Keratinocyte (primary cell): ENCODE measurements around the gene FGF12.

Experiments
- CTCF ChIP-seq, 3 experiments: IDR thresholded peaks in 1 of 3; conservative IDR thresholded peaks in 1 of 3; optimal IDR thresholded peaks in 1 of 3; 2 replicates in 2 of 3; 3 replicates in 1 of 3; pipeline versions ENCODE3 to v1.5.1; 2011; ENCODE audit warnings: low read length in 3 of 3, mild to moderate bottlenecking in 3 of 3, moderate library complexity in 2 of 3, control low read depth in 1 of 3, inconsistent platforms in 1 of 3; ENCODE audit not compliant: insufficient read depth in 2 of 3; ENCODE audit errors: extremely low read depth in 1 of 3
- EZH2 ChIP-seq: IDR thresholded peaks from one replicate; pipeline ENCODE4 v1.6.1; 2012; ENCODE audit warnings: inconsistent platforms, mild to moderate bottlenecking, low read length, moderate library complexity

GRCh38 chr3:192281207-192281880 is 446.0 kb downstream of the FGF12 start:
- no peak for TF ChIP-seq CTCF (optimal IDR thresholded peaks at IDR 0.05 in 1 of 3, IDR thresholded peaks at IDR 0.05 in 1 of 3, conservative IDR thresholded peaks at IDR 0.05 in 1 of 3; ENCODE audit: extremely low read depth in 1 of 3, insufficient read depth in 2 of 3, low read length in 3 of 3)
- no peak for TF ChIP-seq EZH2
